ENCODE measurements around the gene UBTD1.

DNA sequence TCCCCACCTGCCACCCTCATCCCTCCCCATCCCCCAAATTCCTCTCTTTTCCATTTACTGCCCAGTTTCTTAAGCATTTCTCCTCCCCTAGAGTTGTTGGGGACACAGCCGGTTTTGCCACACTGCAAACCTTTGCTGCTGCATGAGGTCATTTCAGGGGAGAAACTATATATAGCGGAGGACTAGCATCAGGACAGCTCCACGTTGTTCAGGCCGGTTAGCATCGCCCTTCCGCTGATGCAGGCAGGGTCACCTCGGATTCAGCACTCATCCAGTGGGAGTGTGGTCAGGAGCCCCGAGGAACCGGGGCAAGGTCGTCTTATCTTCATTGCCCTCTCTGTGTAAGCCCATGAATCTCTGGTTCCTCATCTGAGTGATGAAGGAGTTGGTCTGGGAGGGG is 15.6 kb downstream of the UBTD1 start:
- TF ChIP-seq CEBPB (IDR thresholded peaks at IDR 0.05; ENCODE audit: borderline replicate concordance in 1 of 2, low read depth in 2 of 2, low read length in 2 of 2), result no peak
- TF ChIP-seq CREB1 (IDR thresholded peaks at IDR 0.05; ENCODE audit: low read depth), result no peak
- TF ChIP-seq, protein P1, sequence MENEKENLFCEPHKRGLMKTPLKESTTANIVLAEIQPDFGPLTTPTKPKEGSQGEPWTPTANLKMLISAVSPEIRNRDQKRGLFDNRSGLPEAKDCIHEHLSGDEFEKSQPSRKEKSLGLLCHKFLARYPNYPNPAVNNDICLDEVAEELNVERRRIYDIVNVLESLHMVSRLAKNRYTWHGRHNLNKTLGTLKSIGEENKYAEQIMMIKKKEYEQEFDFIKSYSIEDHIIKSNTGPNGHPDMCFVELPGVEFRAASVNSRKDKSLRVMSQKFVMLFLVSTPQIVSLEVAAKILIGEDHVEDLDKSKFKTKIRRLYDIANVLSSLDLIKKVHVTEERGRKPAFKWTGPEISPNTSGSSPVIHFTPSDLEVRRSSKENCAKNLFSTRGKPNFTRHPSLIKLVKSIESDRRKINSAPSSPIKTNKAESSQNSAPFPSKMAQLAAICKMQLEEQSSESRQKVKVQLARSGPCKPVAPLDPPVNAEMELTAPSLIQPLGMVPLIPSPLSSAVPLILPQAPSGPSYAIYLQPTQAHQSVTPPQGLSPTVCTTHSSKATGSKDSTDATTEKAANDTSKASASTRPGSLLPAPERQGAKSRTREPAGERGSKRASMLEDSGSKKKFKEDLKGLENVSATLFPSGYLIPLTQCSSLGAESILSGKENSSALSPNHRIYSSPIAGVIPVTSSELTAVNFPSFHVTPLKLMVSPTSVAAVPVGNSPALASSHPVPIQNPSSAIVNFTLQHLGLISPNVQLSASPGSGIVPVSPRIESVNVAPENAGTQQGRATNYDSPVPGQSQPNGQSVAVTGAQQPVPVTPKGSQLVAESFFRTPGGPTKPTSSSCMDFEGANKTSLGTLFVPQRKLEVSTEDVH (IDR thresholded peaks at IDR 0.05; ENCODE audit: low read depth, partially characterized antibody), result no peak
- TF ChIP-seq SP1 (IDR thresholded peaks at IDR 0.05; ENCODE audit: low read depth, low read length), result no peak
- TF ChIP-seq NFYB (IDR thresholded peaks at IDR 0.05; ENCODE audit: insufficient read depth, low read depth, low read length), result no peak
- TF ChIP-seq JUNB (IDR thresholded peaks at IDR 0.05), result no peak
- TF ChIP-seq POLR2A (IDR thresholded peaks at IDR 0.05; ENCODE audit: low read depth, low read length), result no peak
- no peak for TF ChIP-seq MEF2A (IDR thresholded peaks at IDR 0.05; ENCODE audit: insufficient read depth, low read depth, low read length)
- no peak for TF ChIP-seq ZZZ3 (IDR thresholded peaks at IDR 0.05; ENCODE audit: control insufficient read depth, insufficient read length, low read depth)
- TF ChIP-seq ZSCAN29 (IDR thresholded peaks at IDR 0.05), result no peak

All from GM12878 (cell line).